Umbilical cord (tissue), 2 donors: Measurements from ENCODE around the gene NCOA3. TPM values are rescaled to one million over a fixed set of nuclear protein-coding genes. Genes with fewer than 3 reads are reported as not detected.
A peak's percentile ranks its signal among the peaks of the same experiment; 100 is the strongest.
"Not testable (repeated sequence)": the region's sequence is repeated elsewhere in the genome, so short reads cannot be mapped to it uniquely, and the experiment has no call there.

Experiments used
- DNase-seq: peaks from one replicate; pipeline ENCODE4 v3.0.0-alpha.2; 2015; ENCODE audit warnings: low spot score
- total RNA-seq: library from RNA; depleted of rRNA; stranded (reverse); fragments of >200 nt; gene quantifications from one replicate; pipeline ENCODE4 v1.2.3, GENCODE V29; 2014; ENCODE audit warnings: low replicate concordance; ENCODE audit not compliant: insufficient read depth

The NCOA3 gene
- total RNA-seq, 1 donor from 2014 or later = 31.5 TPM

GRCh38 chr20:47561603-47562583 lies 60.2 kb downstream of the NCOA3 start:
- peak; percentile 14 for DNase-seq

- no peak for DNase-seq
These were observed 64.6 kb downstream of the NCOA3 start for GRCh38 chr20:47566269-47566668.

- peak; percentile 43 for DNase-seq
These were observed 66.3 kb downstream of the NCOA3 start for GRCh38 chr20:47568019-47568418.

GRCh38 chr20:47568837-47569410 lies 67.2 kb downstream of the NCOA3 start:
- DNase-seq = no peak

- no peak for DNase-seq
These were observed 69.7 kb downstream of the NCOA3 start for GRCh38 chr20:47571426-47571825.

GRCh38 chr20:47572105-47572729 lies 70.5 kb downstream of the NCOA3 start:
- no peak for DNase-seq

- no peak for DNase-seq
These were observed 71.9 kb downstream of the NCOA3 start for GRCh38 chr20:47573559-47573958.

GRCh38 chr20:47574616-47575364 lies 73.1 kb downstream of the NCOA3 start:
- peak; percentile 34 for DNase-seq

GRCh38 chr20:47576516-47577033 lies 74.9 kb downstream of the NCOA3 start:
- peak; percentile 97 for DNase-seq

GRCh38 chr20:47577314-47577713 lies 75.6 kb downstream of the NCOA3 start:
- DNase-seq = no peak

- no peak for DNase-seq
These were observed 76.9 kb downstream of the NCOA3 start for GRCh38 chr20:47578543-47578942.

- not testable (repeated sequence) for DNase-seq
These were observed 79.0 kb downstream of the NCOA3 start for GRCh38 chr20:47580686-47581085.

- no peak for DNase-seq
These were observed 79.4 kb downstream of the NCOA3 start for GRCh38 chr20:47581090-47581489.

GRCh38 chr20:47583551-47583950 lies 81.9 kb downstream of the NCOA3 start:
- no peak for DNase-seq

- no peak for DNase-seq
These were observed 83.5 kb downstream of the NCOA3 start for GRCh38 chr20:47585087-47585747.

- no peak for DNase-seq
These were observed 85.1 kb downstream of the NCOA3 start for GRCh38 chr20:47586649-47587294.

GRCh38 chr20:47588158-47588557 lies 86.5 kb downstream of the NCOA3 start:
- no peak for DNase-seq

GRCh38 chr20:47591231-47591630 lies 89.5 kb downstream of the NCOA3 start:
- DNase-seq = no peak

- no peak for DNase-seq
These were observed 92.5 kb downstream of the NCOA3 start for GRCh38 chr20:47594157-47594556.

GRCh38 chr20:47595138-47595537 lies 93.5 kb downstream of the NCOA3 start:
- DNase-seq = not testable (repeated sequence)
